ENCODE data around the gene IREB2. TPM values are rescaled to one million over a fixed set of nuclear protein-coding genes. Genes with fewer than 3 reads are reported as not detected.

IREB2 gene
- total RNA-seq, 2 experiments from 2014 or later: 84.3 to 89.0 TPM

- Histone ChIP-seq H3K4me3 (ENCODE audit: low read length) (no peak overlapping the region), H3K4me1 (ENCODE audit: insufficient read depth, low read length) (peaks cover 7% of the 10 kb centered on the region), H3K9me3 (ENCODE audit: control insufficient read depth in 1 of 2, insufficient read depth in 1 of 2, low read length in 2 of 2) (no peaks in the 10 kb centered on the region), H3K27me3 (ENCODE audit: control insufficient read depth in 1 of 2, insufficient read depth in 2 of 2, low read length in 2 of 2) (no peaks in the 10 kb centered on the region), H3K36me3 (ENCODE audit: insufficient read depth, low read length) (no peaks in the 10 kb centered on the region), H3K27ac (ENCODE audit: low read depth in 1 of 2, low read length in 2 of 2) (no peak overlapping the region)
- Mint-ChIP-seq H3K9me3 (no peaks in the 10 kb centered on the region), H3K4me1 (ENCODE audit: low read depth) (peaks cover 20% of the 10 kb centered on the region), H3K27ac (no peak overlapping the region), H3K27me3 (peaks cover 14% of the 10 kb centered on the region), H3K4me3 (no peak overlapping the region), H3K36me3 (ENCODE audit: low read depth) (no peaks in the 10 kb centered on the region)
- CTCF ChIA-PET: no interaction called here
- POLR2A ChIA-PET: interaction anchor here (1.3 kb wide), 1 partner anchor 13 kb away, joined by 5 read pairs; the partner anchor contains the start of gene IREB2
- ATAC-seq (ENCODE audit: poor library complexity) (no peak), DNase-seq (no peak)
- intact Hi-C loops (cut with DNase I, micrococcal nuclease): loop anchor here in 1 of 2 experiments (5.0 kb wide), 2 partner anchors 117 to 462 kb away; no protein-coding TSS in a partner anchor
- no peak for TF ChIP-seq CTCF (IDR thresholded peaks at IDR 0.05)
Measured at GRCh38 chr15:78424673-78425072, 13.3 kb upstream of the IREB2 start.

GRCh38 chr15:78425643-78426042, 12.4 kb upstream of the IREB2 start:
- Histone ChIP-seq H3K27ac (ENCODE audit: low read depth in 1 of 2, low read length in 2 of 2) (no peak overlapping the region), H3K36me3 (ENCODE audit: insufficient read depth, low read length) (no peaks in the 10 kb centered on the region), H3K4me1 (ENCODE audit: insufficient read depth, low read length) (peaks cover 7% of the 10 kb centered on the region), H3K9me3 (ENCODE audit: control insufficient read depth in 1 of 2, insufficient read depth in 1 of 2, low read length in 2 of 2) (no peaks in the 10 kb centered on the region), H3K27me3 (ENCODE audit: control insufficient read depth in 1 of 2, insufficient read depth in 2 of 2, low read length in 2 of 2) (no peaks in the 10 kb centered on the region), H3K4me3 (ENCODE audit: low read length) (no peak overlapping the region)
- Mint-ChIP-seq H3K27ac (no peak overlapping the region), H3K4me1 (ENCODE audit: low read depth) (peaks cover 20% of the 10 kb centered on the region), H3K9me3 (no peaks in the 10 kb centered on the region), H3K4me3 (no peak overlapping the region), H3K36me3 (ENCODE audit: low read depth) (no peaks in the 10 kb centered on the region), H3K27me3 (peaks cover 23% of the 10 kb centered on the region)
- ATAC-seq (ENCODE audit: poor library complexity) (no peak), DNase-seq (peak in 1 of 14 experiments; percentile 5)
- CTCF ChIA-PET: no interaction called here
- intact Hi-C loops (cut with DNase I, micrococcal nuclease): no loop called here
- POLR2A ChIA-PET: interaction anchor here (1.6 kb wide), 1 partner anchor 12 kb away, joined by 7 read pairs; the partner anchor contains the start of gene IREB2
- TF ChIP-seq CTCF (IDR thresholded peaks at IDR 0.05): no peak

GRCh38 chr15:78426300-78426699, 11.7 kb upstream of the IREB2 start:
- ChIA-PET CTCF (no interaction called here), POLR2A (interaction anchor here (0.5 to 1.6 kb wide), 2 partner anchors 11 to 1684 kb away, joined by 3 to 7 read pairs; partner anchors contain the start of gene IREB2)
- DNase-seq (no peak), ATAC-seq (ENCODE audit: poor library complexity) (no peak)
- Mint-ChIP-seq H3K4me1 (ENCODE audit: low read depth) (peaks cover 20% of the 10 kb centered on the region), H3K36me3 (ENCODE audit: low read depth) (no peaks in the 10 kb centered on the region), H3K9me3 (no peaks in the 10 kb centered on the region), H3K27me3 (peaks cover 28% of the 10 kb centered on the region), H3K27ac (no peak overlapping the region), H3K4me3 (no peak overlapping the region)
- Histone ChIP-seq H3K36me3 (ENCODE audit: insufficient read depth, low read length) (no peaks in the 10 kb centered on the region), H3K4me3 (ENCODE audit: low read length) (no peak overlapping the region), H3K4me1 (ENCODE audit: insufficient read depth, low read length) (peaks cover 7% of the 10 kb centered on the region), H3K27me3 (ENCODE audit: control insufficient read depth in 1 of 2, insufficient read depth in 2 of 2, low read length in 2 of 2) (no peaks in the 10 kb centered on the region), H3K27ac (ENCODE audit: low read depth in 1 of 2, low read length in 2 of 2) (no peak overlapping the region), H3K9me3 (ENCODE audit: control insufficient read depth in 1 of 2, insufficient read depth in 1 of 2, low read length in 2 of 2) (no peaks in the 10 kb centered on the region)
- intact Hi-C loops (cut with DNase I, micrococcal nuclease): no loop called here
- no peak for TF ChIP-seq CTCF (IDR thresholded peaks at IDR 0.05)

Data from CD4-positive, alpha-beta T cell (primary cell).